Hepatocyte (in vitro differentiated cells): ENCODE data around the gene PLCXD3.

ENCODE experiments used
- CTCF ChIP-seq: fragments of 200-600 bp; sonication (generic); IDR thresholded peaks from 2 replicates; pipeline ENCODE4 v1.5.1; 2016; ENCODE audit warnings: antibody characterized with exemption, mild to moderate bottlenecking; ENCODE audit not compliant: poor library complexity
- EZH2phosphoT487 ChIP-seq: fragments of 200-600 bp; sonication (generic); IDR thresholded peaks from one replicate; pipeline ENCODE4 v1.6.1; 2018; ENCODE audit warnings: antibody characterized with exemption, mild to moderate bottlenecking, low read depth, moderate library complexity; ENCODE audit not compliant: unreplicated experiment, severe bottlenecking

- TF ChIP-seq CTCF: no peak
- no peak for TF ChIP-seq EZH2phosphoT487
Observed at GRCh38 chr5:41335596-41336181, 174.7 kb downstream of the PLCXD3 start.
